Tibial nerve (tissue), 4 donors: ENCODE results near the gene SEMA6A. TPM values are rescaled to one million over a fixed set of nuclear protein-coding genes. Genes with fewer than 3 reads are reported as not detected.

Source experiments
- DNase-seq, 2 donors: peaks; one replicate each; pipeline ENCODE4 v3.0.0-alpha.2; 2019; ENCODE audit warnings: low spot score in 2 of 2
- H3K27ac ChIP-seq, 4 donors: fragments of 200-600 bp; sonication (generic) in 3 of 4; one replicate each; pipeline ENCODE4 v1.5.1; 2017 to 2019; ENCODE audit warnings: mild to moderate bottlenecking in 1 of 4
- H3K27me3 ChIP-seq, 2 donors: fragments of 200-600 bp; sonication (generic) in 1 of 2; one replicate each; pipeline versions ENCODE4 v1.5.1 to v1.6.0; 2017 to 2019
- H3K36me3 ChIP-seq, 3 donors: fragments of 200-600 bp; sonication (generic); one replicate each; pipeline ENCODE4 v1.5.1; 2018 to 2019
- H3K4me1 ChIP-seq, 4 donors: fragments of 200-600 bp; sonication (generic) in 3 of 4; one replicate each; pipeline ENCODE4 v1.5.1; 2017 to 2019
- H3K4me3 ChIP-seq, 4 donors: fragments of 200-600 bp; sonication (generic) in 3 of 4; one replicate each; pipeline ENCODE4 v1.5.1; 2017 to 2019; ENCODE audit warnings: mild to moderate bottlenecking in 1 of 4, moderate library complexity in 1 of 4
- H3K9me3 ChIP-seq, 4 donors: fragments of 200-600 bp; sonication (generic) in 3 of 4; one replicate each; pipeline ENCODE4 v1.5.1; 2017 to 2019
- EP300 ChIP-seq, 2 donors: sonication (generic); formaldehyde crosslinking; IDR thresholded peaks; one replicate each; pipeline ENCODE4 v1.6.1; 2017; ENCODE audit warnings: antibody characterized with exemption in 2 of 2, mild to moderate bottlenecking in 1 of 2
- POLR2A ChIP-seq, 2 donors: fragments of 450-650 bp; IDR thresholded peaks; one replicate each; pipeline ENCODE4 v1.6.1; 2017; ENCODE audit warnings: antibody characterized with exemption in 2 of 2, mild to moderate bottlenecking in 2 of 2, moderate library complexity in 2 of 2
- WGBS, 2 donors: methylation state at CpG; one replicate each; pipeline ENCODE4 v1.1.5; 2018; 5-methylcytosine and 5-hydroxymethylcytosine counted together
- total RNA-seq, 4 donors: library from RNA; depleted of rRNA; stranded (reverse); fragments of >200 nt; gene quantifications; one replicate each; pipeline ENCODE4 v1.1.0, GENCODE V29; 2016
- TF ChIP-seq, protein P1 (sequence below), 5 experiments: fragments of 200-600 bp in 3 of 5; fragments of 450-650 bp in 2 of 5; sonication (generic) in 3 of 5; IDR thresholded peaks; one replicate each; pipeline ENCODE4 v1.5.1; 2016 to 2019; ENCODE audit warnings: antibody characterized with exemption in 5 of 5, mild to moderate bottlenecking in 3 of 5, moderate library complexity in 2 of 5

SEMA6A gene
- total RNA-seq, 4 donors from 2014 or later = 13.6 to 25.1 (median 21.4) TPM

DNA sequence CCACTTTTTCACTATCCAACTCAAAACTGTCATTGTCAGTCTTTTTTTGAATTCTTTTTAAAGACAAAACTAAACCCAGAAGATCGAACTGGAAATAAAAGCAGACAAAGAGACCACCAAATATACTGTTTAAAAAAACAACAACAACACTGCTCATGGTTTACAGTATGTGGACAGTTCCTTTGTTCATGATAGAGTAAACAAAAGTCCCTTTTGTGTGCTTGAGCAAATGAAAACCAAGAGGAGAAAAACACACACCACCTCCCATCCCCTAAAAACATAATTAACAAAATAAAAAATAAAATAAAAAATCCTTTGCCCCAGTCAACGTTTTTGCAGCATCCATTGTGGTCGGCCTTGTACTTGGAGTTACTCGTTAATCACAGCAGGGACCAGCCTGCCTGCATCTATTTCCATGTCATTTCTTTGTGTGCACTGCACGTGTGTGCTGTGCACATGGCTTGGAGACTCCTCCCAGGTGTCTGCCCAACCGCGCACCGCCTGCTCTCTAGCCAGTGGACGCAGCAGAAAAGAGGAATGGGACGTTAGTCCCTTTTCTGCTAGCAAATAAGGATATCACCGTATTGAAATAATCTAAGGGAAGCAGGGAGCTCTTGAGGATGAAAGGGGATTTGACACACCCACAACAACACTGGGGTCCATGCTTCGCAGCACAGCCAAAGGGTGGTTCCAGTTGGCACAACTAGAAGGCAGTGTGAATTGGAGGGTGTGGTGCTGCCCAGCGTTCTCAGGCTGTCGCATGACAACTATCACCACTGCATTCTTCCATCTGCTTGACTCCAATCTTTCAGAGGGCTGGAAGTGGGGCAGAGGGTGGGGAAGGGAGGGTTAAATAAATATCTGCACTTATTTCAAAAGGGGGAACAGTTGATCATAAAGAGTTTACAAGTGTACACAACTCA, 130.0 kb downstream of the SEMA6A start:
- peaks cover 0 to 8% (median 3%) of the 10 kb centered on the region in 4 donors for H3K4me1 ChIP-seq
- H3K9me3 ChIP-seq = no peaks in the 10 kb centered on the region
- no peaks in the 10 kb centered on the region for H3K27me3 ChIP-seq
- no peak overlapping the region for H3K4me3 ChIP-seq
- DNase-seq = no peak
- TF ChIP-seq, protein P1, sequence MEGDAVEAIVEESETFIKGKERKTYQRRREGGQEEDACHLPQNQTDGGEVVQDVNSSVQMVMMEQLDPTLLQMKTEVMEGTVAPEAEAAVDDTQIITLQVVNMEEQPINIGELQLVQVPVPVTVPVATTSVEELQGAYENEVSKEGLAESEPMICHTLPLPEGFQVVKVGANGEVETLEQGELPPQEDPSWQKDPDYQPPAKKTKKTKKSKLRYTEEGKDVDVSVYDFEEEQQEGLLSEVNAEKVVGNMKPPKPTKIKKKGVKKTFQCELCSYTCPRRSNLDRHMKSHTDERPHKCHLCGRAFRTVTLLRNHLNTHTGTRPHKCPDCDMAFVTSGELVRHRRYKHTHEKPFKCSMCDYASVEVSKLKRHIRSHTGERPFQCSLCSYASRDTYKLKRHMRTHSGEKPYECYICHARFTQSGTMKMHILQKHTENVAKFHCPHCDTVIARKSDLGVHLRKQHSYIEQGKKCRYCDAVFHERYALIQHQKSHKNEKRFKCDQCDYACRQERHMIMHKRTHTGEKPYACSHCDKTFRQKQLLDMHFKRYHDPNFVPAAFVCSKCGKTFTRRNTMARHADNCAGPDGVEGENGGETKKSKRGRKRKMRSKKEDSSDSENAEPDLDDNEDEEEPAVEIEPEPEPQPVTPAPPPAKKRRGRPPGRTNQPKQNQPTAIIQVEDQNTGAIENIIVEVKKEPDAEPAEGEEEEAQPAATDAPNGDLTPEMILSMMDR (IDR thresholded peaks at IDR 0.05) = no peak
- TF ChIP-seq POLR2A (IDR thresholded peaks at IDR 0.05) (no peak), EP300 (IDR thresholded peaks at IDR 0.05) (no peak)
- 70 to 76% methylated on average over 14 of the region's 14 CpGs for WGBS, 2 donors
- H3K27ac ChIP-seq = no peak overlapping the region
- peaks cover 0 to 27% (median 0%) of the 10 kb centered on the region in 3 donors for H3K36me3 ChIP-seq

DNA sequence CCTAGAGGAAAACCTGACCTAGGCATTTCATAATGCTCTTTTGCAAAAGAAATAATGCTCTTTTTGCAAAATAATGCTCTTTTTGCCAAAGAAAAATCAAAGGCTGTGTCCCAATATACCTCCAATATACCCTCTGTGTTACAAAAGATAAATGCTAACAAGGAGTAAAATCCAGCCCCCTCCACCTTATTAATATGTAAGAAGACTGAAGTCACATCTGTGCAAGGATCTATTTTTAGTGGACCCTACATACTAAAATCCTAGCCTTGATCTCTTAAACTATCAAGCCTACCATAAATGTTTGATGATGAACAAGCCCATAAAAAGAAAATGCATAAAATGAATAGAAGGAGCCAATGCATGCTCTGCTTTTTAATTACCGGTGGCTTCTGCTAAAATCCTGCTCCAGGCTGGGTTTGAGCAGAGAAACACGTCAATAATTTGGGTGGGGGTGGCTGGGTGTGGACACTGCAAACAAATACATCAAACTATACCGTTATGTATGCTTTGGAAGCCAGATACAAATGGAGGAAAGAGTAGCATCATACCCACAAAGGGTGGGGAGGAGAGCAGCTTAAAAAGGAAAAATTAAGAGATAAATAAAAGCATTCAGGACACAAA, 131.6 kb downstream of the SEMA6A start:
- H3K4me3 ChIP-seq = no peak overlapping the region
- TF ChIP-seq POLR2A (IDR thresholded peaks at IDR 0.05) (no peak), EP300 (IDR thresholded peaks at IDR 0.05) (no peak)
- TF ChIP-seq, protein P1 (IDR thresholded peaks at IDR 0.05) = no peak
- H3K36me3 ChIP-seq = peaks cover 0 to 27% (median 0%) of the 10 kb centered on the region in 3 donors
- no peak overlapping the region for H3K27ac ChIP-seq
- H3K9me3 ChIP-seq = no peaks in the 10 kb centered on the region
- no peaks in the 10 kb centered on the region for H3K27me3 ChIP-seq
- H3K4me1 ChIP-seq = peaks cover 0 to 8% (median 6%) of the 10 kb centered on the region in 4 donors
- DNase-seq = no peak
- 84 to 91% methylated on average over 3 of the region's 3 CpGs for WGBS, 2 donors

DNA sequence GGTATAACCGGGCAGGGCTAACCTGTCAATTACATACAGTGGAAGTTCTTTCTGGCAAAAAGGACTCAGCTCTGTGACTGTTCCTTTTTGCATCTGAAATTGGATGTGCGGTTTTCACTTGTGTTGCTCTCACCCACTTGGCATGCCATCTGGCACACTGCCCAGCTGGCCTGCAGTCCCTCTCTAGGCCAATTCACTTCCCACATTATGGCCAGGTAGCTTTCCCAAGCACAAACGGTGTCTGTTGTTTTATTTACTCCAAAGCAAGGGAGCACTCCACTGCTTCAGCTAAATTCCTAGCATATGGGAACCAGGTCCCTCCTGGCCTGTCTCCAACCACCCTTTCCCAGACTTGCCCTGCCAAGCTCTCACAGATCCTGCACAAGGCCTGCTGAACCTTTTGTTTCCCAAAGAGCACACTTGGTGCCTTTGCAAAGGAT, 132.5 kb downstream of the SEMA6A start:
- Histone ChIP-seq H3K27ac (no peak overlapping the region), H3K9me3 (no peaks in the 10 kb centered on the region), H3K4me1 (peaks cover 0 to 8% (median 6%) of the 10 kb centered on the region in 4 donors), H3K4me3 (no peak overlapping the region), H3K27me3 (no peaks in the 10 kb centered on the region), H3K36me3 (peaks cover 0 to 20% (median 0%) of the 10 kb centered on the region in 3 donors)
- WGBS, 2 donors = 34 to 42% methylated on average over 3 of the region's 3 CpGs
- no peak for TF ChIP-seq POLR2A (IDR thresholded peaks at IDR 0.05)
- TF ChIP-seq, protein P1 (IDR thresholded peaks at IDR 0.05) = no peak
- no peak for TF ChIP-seq EP300 (IDR thresholded peaks at IDR 0.05)
- no peak for DNase-seq

DNA sequence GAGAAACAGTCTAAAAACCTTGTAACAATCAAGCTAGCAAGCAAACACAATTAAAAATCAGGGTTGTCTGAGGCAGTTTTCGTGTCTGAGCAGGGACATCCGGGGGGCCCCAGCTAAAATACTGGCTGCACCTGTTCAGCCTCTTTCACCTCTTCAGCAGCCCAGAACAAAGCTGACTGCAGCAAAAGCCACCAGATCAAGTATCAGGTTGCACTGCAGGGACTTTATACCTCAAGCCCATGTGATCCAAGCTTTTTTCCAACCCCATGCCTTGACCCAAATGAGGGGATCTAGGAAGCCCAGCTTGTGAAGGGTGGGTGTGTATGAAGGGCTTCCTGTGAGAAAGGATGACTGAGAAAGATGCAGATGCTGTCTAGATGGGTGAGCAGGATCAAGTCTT, 133.4 kb downstream of the SEMA6A start:
- DNase-seq = no peak
- Histone ChIP-seq H3K4me1 (peaks cover 0 to 8% (median 6%) of the 10 kb centered on the region in 4 donors), H3K4me3 (no peak overlapping the region), H3K27me3 (no peaks in the 10 kb centered on the region), H3K9me3 (no peaks in the 10 kb centered on the region), H3K36me3 (peaks cover 0 to 11% (median 0%) of the 10 kb centered on the region in 3 donors), H3K27ac (no peak overlapping the region)
- 88 to 91% methylated on average over 2 of the region's 2 CpGs for WGBS, 2 donors
- TF ChIP-seq EP300 (IDR thresholded peaks at IDR 0.05) (no peak), POLR2A (IDR thresholded peaks at IDR 0.05) (no peak)
- TF ChIP-seq, protein P1 (IDR thresholded peaks at IDR 0.05) = no peak
